ENCODE measurements around the gene ST6GAL1.
"Not testable (repeated sequence)": the region's sequence is repeated elsewhere in the genome, so short reads cannot be mapped to it uniquely, and the experiment has no call there.

ST6GAL1 gene

GRCh38 chr3:186992096-186992495 is 61.8 kb downstream of the ST6GAL1 start:
- H3K9me3 ChIP-seq (ENCODE audit: control insufficient read depth, insufficient read depth, low read length); H3K4me1 ChIP-seq (ENCODE audit: control insufficient read depth, insufficient read depth, low read length); H3K36me3 ChIP-seq (ENCODE audit: control insufficient read depth, insufficient read depth, low read length); H3K27me3 ChIP-seq (ENCODE audit: control insufficient read depth, insufficient read depth, low read length); DNase-seq (ENCODE audit: low read depth, low spot score); H3K4me3 ChIP-seq (ENCODE audit: low read length); H3K27ac ChIP-seq (ENCODE audit: low read length): not testable (repeated sequence)
- no CpG with 5 or more reads among the region's 1 CpG for WGBS (ENCODE audit: insufficient coverage, insufficient read length)

DNA sequence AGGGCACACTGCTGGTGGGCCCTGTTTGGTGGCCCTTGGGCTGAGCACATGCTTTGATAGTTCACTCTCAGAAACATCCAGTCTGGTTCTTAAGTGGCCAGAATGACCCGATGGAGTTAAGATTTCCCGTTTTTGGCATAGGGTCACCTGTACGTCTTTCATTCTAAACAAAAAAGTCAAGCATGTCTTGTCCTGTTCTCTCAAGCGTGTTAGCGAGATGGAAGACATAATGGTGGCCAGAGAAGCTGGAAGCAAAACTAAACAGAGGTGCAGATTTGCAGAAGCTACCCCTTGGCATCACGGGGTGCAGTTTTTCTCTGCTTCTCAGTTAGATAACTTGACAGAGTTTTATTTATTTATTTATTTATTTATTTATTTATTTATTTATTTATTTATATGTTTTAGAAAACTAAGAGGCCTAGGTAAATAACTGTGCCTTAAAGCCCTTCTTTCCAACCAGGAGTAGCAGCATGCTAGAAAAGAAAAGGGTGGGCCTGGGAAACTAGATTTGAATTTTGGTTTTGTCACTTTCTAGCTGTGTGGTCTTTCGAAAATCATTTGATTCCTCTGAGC is 63.0 kb downstream of the ST6GAL1 start:
- Histone ChIP-seq H3K36me3 (ENCODE audit: control insufficient read depth, insufficient read depth, low read length) (no peaks in the 10 kb centered on the region), H3K4me1 (ENCODE audit: control insufficient read depth, insufficient read depth, low read length) (peaks cover 5% of the 10 kb centered on the region), H3K9me3 (ENCODE audit: control insufficient read depth, insufficient read depth, low read length) (no peaks in the 10 kb centered on the region), H3K4me3 (ENCODE audit: low read length) (no peak overlapping the region), H3K27ac (ENCODE audit: low read length) (no peak overlapping the region), H3K27me3 (ENCODE audit: control insufficient read depth, insufficient read depth, low read length) (no peaks in the 10 kb centered on the region)
- no peak for DNase-seq (ENCODE audit: low read depth, low spot score)
- WGBS (ENCODE audit: insufficient coverage, insufficient read length) = no CpG with 5 or more reads among the region's 7 CpGs

GRCh38 chr3:186994000-186994955 is 64.0 kb downstream of the ST6GAL1 start:
- no peak overlapping the region for H3K27ac ChIP-seq (ENCODE audit: low read length)
- H3K9me3 ChIP-seq (ENCODE audit: control insufficient read depth, insufficient read depth, low read length) = no peaks in the 10 kb centered on the region
- no peak overlapping the region for H3K4me3 ChIP-seq (ENCODE audit: low read length)
- H3K36me3 ChIP-seq (ENCODE audit: control insufficient read depth, insufficient read depth, low read length) = no peaks in the 10 kb centered on the region
- WGBS (ENCODE audit: insufficient coverage, insufficient read length) = no CpG with 5 or more reads among the region's 11 CpGs
- no peaks in the 10 kb centered on the region for H3K27me3 ChIP-seq (ENCODE audit: control insufficient read depth, insufficient read depth, low read length)
- no peak for DNase-seq (ENCODE audit: low read depth, low spot score)
- peaks cover 5% of the 10 kb centered on the region for H3K4me1 ChIP-seq (ENCODE audit: control insufficient read depth, insufficient read depth, low read length)

DNA sequence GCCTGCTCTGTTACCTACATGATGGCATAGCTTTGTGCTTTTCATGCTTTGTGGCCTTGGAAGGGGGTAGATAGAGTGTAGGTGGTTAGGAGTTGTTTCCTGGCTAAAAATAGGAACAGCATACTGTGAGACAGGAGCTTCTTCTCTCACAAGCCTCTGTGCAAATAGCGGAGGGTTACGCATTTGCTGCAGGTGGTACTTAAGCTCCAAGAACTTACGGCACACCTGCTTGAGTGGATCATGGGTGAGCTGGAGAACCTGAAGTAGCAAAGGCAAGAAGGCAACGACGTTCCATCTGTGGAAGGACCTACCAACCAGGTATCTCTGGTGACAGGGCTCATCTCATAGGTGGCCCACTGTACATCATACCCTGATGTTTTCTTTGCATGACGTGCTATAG is 66.0 kb downstream of the ST6GAL1 start:
- no peaks in the 10 kb centered on the region for H3K36me3 ChIP-seq (ENCODE audit: control insufficient read depth, insufficient read depth, low read length)
- DNase-seq (ENCODE audit: low read depth, low spot score) = no peak
- H3K9me3 ChIP-seq (ENCODE audit: control insufficient read depth, insufficient read depth, low read length) = no peaks in the 10 kb centered on the region
- no peak overlapping the region for H3K27ac ChIP-seq (ENCODE audit: low read length)
- H3K4me1 ChIP-seq (ENCODE audit: control insufficient read depth, insufficient read depth, low read length) = peaks cover 5% of the 10 kb centered on the region
- H3K4me3 ChIP-seq (ENCODE audit: low read length) = no peak overlapping the region
- no CpG with 5 or more reads among the region's 6 CpGs for WGBS (ENCODE audit: insufficient coverage, insufficient read length)
- H3K27me3 ChIP-seq (ENCODE audit: control insufficient read depth, insufficient read depth, low read length) = no peaks in the 10 kb centered on the region

DNA sequence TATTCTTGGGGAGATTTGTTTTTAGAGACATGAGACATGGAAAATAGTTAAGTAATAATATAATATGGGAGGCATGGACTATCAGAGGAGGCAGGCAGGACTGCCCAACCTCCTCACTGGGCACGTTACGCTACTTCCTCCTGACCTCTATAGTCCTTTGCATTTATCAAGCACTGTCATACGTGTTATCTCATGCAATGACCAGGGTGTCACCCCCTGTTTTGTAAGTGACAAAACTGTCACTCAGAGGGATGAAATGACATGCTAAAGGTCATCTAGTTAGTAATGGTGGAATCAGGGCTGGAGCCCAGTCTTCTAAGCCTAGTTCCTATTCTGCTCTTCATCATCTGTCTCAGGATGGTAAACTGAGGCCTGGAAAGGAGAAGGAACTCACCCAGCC is 66.7 kb downstream of the ST6GAL1 start:
- no peaks in the 10 kb centered on the region for H3K27me3 ChIP-seq (ENCODE audit: control insufficient read depth, insufficient read depth, low read length)
- H3K4me1 ChIP-seq (ENCODE audit: control insufficient read depth, insufficient read depth, low read length) = peaks cover 5% of the 10 kb centered on the region
- H3K27ac ChIP-seq (ENCODE audit: low read length) = no peak overlapping the region
- H3K36me3 ChIP-seq (ENCODE audit: control insufficient read depth, insufficient read depth, low read length) = no peaks in the 10 kb centered on the region
- no peaks in the 10 kb centered on the region for H3K9me3 ChIP-seq (ENCODE audit: control insufficient read depth, insufficient read depth, low read length)
- no peak overlapping the region for H3K4me3 ChIP-seq (ENCODE audit: low read length)
- no CpG with 5 or more reads among the region's 3 CpGs for WGBS (ENCODE audit: insufficient coverage, insufficient read length)
- DNase-seq (ENCODE audit: low read depth, low spot score) = no peak

- Histone ChIP-seq H3K4me1 (ENCODE audit: control insufficient read depth, insufficient read depth, low read length) (peaks cover 5% of the 10 kb centered on the region), H3K27ac (ENCODE audit: low read length) (no peak overlapping the region), H3K9me3 (ENCODE audit: control insufficient read depth, insufficient read depth, low read length) (no peaks in the 10 kb centered on the region), H3K36me3 (ENCODE audit: control insufficient read depth, insufficient read depth, low read length) (no peaks in the 10 kb centered on the region), H3K4me3 (ENCODE audit: low read length) (no peak overlapping the region), H3K27me3 (ENCODE audit: control insufficient read depth, insufficient read depth, low read length) (no peaks in the 10 kb centered on the region)
- no peak for DNase-seq (ENCODE audit: low read depth, low spot score)
- WGBS (ENCODE audit: insufficient coverage, insufficient read length) = no CpG with 5 or more reads among the region's 10 CpGs
These were observed 67.2 kb downstream of the ST6GAL1 start for GRCh38 chr3:186997473-186997939.

- no peak overlapping the region for H3K27ac ChIP-seq (ENCODE audit: low read length)
- H3K4me3 ChIP-seq (ENCODE audit: low read length) = no peak overlapping the region
- no peaks in the 10 kb centered on the region for H3K27me3 ChIP-seq (ENCODE audit: control insufficient read depth, insufficient read depth, low read length)
- H3K9me3 ChIP-seq (ENCODE audit: control insufficient read depth, insufficient read depth, low read length) = no peaks in the 10 kb centered on the region
- no CpG with 5 or more reads among the region's 9 CpGs for WGBS (ENCODE audit: insufficient coverage, insufficient read length)
- H3K4me1 ChIP-seq (ENCODE audit: control insufficient read depth, insufficient read depth, low read length) = no peaks in the 10 kb centered on the region; the same call in 1 of the 2 replicates
- H3K36me3 ChIP-seq (ENCODE audit: control insufficient read depth, insufficient read depth, low read length) = no peaks in the 10 kb centered on the region
- DNase-seq (ENCODE audit: low read depth, low spot score) = peak; percentile 87
These were observed 68.6 kb downstream of the ST6GAL1 start for GRCh38 chr3:186998937-186999368.

GRCh38 chr3:187000711-187001151 is 70.4 kb downstream of the ST6GAL1 start:
- DNase-seq (ENCODE audit: low read depth, low spot score) = no peak
- H3K27me3 ChIP-seq (ENCODE audit: control insufficient read depth, insufficient read depth, low read length) = no peaks in the 10 kb centered on the region
- no peaks in the 10 kb centered on the region for H3K4me1 ChIP-seq (ENCODE audit: control insufficient read depth, insufficient read depth, low read length)
- no peak overlapping the region for H3K27ac ChIP-seq (ENCODE audit: low read length)
- WGBS (ENCODE audit: insufficient coverage, insufficient read length) = no CpG with 5 or more reads among the region's 4 CpGs
- no peak overlapping the region for H3K4me3 ChIP-seq (ENCODE audit: low read length)
- H3K9me3 ChIP-seq (ENCODE audit: control insufficient read depth, insufficient read depth, low read length) = no peaks in the 10 kb centered on the region
- no peaks in the 10 kb centered on the region for H3K36me3 ChIP-seq (ENCODE audit: control insufficient read depth, insufficient read depth, low read length)

DNA sequence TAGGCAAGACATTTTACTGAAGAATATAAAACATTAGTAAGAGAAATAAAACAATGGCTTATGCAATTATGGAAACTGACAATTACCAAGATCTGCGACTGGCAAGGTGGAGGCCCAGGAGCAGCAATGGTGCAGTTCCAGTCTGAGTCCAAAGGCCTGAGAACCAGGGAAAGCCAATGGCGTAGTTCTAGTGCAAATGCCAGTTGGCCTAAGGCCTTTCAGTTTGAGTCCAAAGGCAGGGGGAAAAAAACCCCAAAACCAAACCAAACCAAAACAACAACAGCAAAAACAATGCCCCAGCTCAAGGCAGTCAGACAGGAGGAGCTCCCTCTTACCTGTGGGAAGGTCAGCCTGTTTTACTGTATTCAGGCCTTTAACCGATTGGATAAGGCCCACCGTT is 72.6 kb downstream of the ST6GAL1 start:
- WGBS (ENCODE audit: insufficient coverage, insufficient read length) = no CpG with 5 or more reads among the region's 4 CpGs
- Histone ChIP-seq H3K4me3 (ENCODE audit: low read length) (no peak overlapping the region), H3K27ac (ENCODE audit: low read length) (no peak overlapping the region), H3K27me3 (ENCODE audit: control insufficient read depth, insufficient read depth, low read length) (no peaks in the 10 kb centered on the region), H3K36me3 (ENCODE audit: control insufficient read depth, insufficient read depth, low read length) (no peaks in the 10 kb centered on the region), H3K9me3 (ENCODE audit: control insufficient read depth, insufficient read depth, low read length) (no peaks in the 10 kb centered on the region), H3K4me1 (ENCODE audit: control insufficient read depth, insufficient read depth, low read length) (no peaks in the 10 kb centered on the region)
- DNase-seq (ENCODE audit: low read depth, low spot score) = no peak

DNA sequence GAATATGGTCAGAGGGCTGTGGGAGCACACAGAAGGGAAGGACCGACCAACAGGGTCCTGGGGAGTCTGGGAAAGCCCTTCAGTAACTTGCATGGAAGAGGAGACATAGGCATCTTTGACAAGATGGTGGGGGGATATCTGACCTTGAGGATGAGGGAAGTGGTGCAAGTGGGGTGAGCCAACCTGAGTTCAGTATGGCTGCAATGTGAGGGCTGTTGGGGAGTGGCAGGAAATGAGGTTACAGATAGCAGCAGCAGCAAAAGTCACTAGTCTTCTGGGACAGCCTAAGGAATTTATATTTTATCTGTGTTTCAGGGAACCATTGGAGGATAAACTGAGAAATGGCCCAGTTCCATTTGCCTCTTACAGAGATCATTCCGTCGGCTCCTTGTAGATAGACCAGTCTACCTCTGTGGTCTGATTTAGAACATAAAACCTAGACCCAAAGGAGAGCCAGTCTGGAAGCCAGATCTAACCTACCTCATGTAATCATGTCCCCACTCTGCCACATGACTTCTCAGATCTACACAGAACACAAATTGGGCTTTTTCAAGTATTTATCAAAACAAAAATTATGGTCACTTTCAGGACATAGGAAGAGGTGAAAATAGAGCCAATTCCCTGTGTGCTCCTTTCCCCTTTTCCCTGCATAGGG is 75.6 kb downstream of the ST6GAL1 start:
- Histone ChIP-seq H3K9me3 (ENCODE audit: control insufficient read depth, insufficient read depth, low read length) (no peaks in the 10 kb centered on the region), H3K4me3 (ENCODE audit: low read length) (no peak overlapping the region), H3K36me3 (ENCODE audit: control insufficient read depth, insufficient read depth, low read length) (no peaks in the 10 kb centered on the region), H3K27ac (ENCODE audit: low read length) (no peak overlapping the region), H3K27me3 (ENCODE audit: control insufficient read depth, insufficient read depth, low read length) (no peaks in the 10 kb centered on the region), H3K4me1 (ENCODE audit: control insufficient read depth, insufficient read depth, low read length) (no peaks in the 10 kb centered on the region)
- WGBS (ENCODE audit: insufficient coverage, insufficient read length) = no CpG with 5 or more reads among the region's 3 CpGs
- no peak for DNase-seq (ENCODE audit: low read depth, low spot score)
